Peyer's patch (tissue), 4 donors: ENCODE results near the gene CCDC74A.
"Not testable (repeated sequence)": the region's sequence is repeated elsewhere in the genome, so short reads cannot be mapped to it uniquely, and the experiment has no call there.

Source experiments
- POLR2A ChIP-seq, 2 donors: fragments of 450-650 bp; IDR thresholded peaks; one replicate each; pipeline ENCODE4 v1.5.1; 2017; ENCODE audit warnings: antibody characterized with exemption in 2 of 2, mild to moderate bottlenecking in 2 of 2, moderate library complexity in 2 of 2
- TF ChIP-seq, protein P1 (sequence below), 6 experiments: fragments of 450-650 bp in 4 of 6; fragments of 200-600 bp in 2 of 6; sonication (generic) in 1 of 6; IDR thresholded peaks; one replicate each; pipeline ENCODE4 v1.5.1; 2017 to 2019; ENCODE audit warnings: antibody characterized with exemption in 6 of 6, mild to moderate bottlenecking in 3 of 6, moderate library complexity in 1 of 6

GRCh38 chr2:131534317-131534672 is 6.6 kb downstream of the CCDC74A start:
- TF ChIP-seq, protein P1, sequence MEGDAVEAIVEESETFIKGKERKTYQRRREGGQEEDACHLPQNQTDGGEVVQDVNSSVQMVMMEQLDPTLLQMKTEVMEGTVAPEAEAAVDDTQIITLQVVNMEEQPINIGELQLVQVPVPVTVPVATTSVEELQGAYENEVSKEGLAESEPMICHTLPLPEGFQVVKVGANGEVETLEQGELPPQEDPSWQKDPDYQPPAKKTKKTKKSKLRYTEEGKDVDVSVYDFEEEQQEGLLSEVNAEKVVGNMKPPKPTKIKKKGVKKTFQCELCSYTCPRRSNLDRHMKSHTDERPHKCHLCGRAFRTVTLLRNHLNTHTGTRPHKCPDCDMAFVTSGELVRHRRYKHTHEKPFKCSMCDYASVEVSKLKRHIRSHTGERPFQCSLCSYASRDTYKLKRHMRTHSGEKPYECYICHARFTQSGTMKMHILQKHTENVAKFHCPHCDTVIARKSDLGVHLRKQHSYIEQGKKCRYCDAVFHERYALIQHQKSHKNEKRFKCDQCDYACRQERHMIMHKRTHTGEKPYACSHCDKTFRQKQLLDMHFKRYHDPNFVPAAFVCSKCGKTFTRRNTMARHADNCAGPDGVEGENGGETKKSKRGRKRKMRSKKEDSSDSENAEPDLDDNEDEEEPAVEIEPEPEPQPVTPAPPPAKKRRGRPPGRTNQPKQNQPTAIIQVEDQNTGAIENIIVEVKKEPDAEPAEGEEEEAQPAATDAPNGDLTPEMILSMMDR (IDR thresholded peaks at IDR 0.05), result not testable (repeated sequence)
- not testable (repeated sequence) for TF ChIP-seq POLR2A (IDR thresholded peaks at IDR 0.05)
